Putamen (tissue), 1 donor: ENCODE data around the gene PDE4D.
"Not testable (repeated sequence)": the region's sequence is repeated elsewhere in the genome, so short reads cannot be mapped to it uniquely, and the experiment has no call there.

Experiments
- DNase-seq: peaks from one replicate; pipeline ENCODE4 v3.0.0-alpha.2; 2016; ENCODE audit warnings: low spot score

PDE4D gene

DNA sequence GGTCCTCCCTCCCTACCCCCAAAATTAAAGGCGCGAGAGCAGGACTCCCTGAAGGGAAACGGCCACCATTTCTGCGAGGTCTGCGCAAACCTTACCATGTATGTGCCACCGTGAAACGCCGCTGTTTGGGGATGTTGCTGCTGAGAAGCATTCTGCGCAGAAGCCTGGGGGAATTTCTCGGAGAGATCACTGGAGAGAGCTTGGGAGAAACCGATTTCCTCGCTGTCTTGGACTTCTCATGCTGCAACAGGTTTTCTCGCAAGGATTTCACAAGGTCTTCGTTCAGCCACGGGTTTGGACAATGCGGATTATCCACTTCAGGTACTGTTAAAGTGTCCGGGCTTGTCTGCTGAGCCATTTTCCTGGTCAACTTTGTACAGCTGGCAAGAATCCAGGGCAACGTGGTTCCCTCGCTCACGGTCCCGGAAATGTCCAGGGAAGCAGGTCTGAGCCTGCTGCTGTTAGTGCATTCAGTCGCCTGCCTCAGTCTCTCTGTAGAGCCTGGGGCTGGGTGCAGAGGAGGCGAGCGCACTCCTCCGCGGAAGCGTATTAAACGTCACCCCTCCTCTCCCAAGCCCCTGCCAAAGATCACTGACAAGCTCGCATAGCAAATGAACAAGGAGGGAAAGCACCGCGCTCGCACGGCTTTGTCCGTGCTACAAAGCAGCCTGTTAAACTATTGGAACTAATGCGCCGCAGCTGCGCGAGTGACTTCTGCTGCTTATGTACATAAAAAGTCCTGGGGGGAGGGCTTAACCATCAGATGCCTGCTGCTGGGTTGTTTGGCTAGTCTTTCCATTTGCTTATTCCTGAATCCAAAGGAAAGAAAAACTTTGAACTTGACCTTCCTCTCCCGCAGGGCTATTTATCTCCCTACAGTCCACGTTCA, 125.1 kb downstream of the PDE4D start:
- DNase-seq, result peak; percentile 48

DNA sequence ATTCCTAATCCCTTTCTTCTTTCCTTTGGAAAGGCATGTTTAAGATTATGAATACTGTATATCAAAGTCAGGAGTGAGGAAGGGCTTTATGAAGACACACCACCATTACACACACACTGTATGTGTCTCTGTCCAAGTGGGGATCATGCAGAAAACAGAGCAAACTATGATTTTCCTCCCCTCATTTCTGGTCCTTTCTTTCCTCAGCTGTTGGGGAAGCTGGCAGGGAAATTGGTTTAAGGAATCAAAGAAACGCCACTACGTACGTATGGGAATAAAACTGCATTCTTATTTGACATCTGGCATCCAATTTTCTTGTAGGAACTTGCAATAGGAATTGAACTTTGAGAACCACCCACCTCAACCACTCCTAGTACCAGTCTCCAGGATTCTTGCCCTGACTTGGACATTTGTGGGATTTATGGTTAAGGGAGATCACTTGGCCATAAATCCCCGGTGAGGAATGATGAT, 125.8 kb downstream of the PDE4D start:
- DNase-seq, result no peak

DNA sequence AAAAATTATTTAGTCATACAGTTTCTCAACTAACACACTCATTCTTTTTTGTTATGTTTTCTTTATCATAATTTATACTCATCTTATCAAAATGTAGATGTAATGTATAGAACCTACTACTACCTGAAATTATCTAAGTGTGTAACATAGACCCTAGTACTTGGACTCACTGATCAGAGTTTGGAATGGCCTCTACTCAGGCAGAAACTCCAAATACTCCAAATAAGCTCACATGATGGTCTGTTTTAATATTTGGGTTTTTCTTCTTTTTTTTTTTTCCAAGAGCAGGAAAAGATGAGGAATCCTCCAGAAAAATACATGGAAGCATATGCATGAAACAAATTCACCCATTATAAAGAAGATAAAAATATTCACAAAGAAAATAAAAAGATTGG, 126.3 kb downstream of the PDE4D start:
- no peak for DNase-seq

DNA sequence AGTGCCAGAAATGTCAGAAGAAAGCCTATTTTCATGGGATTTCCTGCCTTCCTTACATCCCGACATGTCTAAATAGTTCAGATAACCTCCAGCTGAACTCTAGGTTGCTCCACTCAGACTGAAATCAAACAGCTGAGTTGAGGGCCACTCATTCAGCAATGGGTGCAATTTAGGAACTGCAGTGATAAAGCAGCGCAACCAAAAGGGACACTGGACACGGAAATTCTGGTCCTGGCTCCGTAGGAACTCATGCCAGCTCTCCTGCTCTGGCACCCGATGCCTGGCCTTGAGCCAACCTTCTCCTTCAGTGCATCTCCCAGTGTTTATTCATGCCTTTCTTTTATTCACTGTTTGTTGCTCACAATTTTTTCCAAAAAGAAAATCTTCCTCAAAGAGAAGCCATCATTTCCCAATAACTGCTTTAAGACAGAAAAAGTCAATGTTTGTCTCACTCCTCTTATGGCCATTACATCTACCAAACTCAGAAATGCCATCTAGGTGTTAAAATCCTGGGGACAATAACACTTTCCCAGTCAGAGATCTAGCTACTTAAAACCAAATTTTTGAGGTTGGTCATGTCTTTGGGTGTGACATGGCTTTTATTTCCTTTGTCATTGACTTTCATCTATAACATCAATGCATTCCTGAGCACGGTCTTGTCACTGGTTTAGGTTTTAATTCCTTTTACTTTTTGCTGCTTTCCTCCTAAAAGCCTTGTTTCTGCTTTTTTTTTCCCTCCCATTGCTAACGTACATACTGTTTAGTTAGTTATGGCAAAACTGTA, 126.9 kb downstream of the PDE4D start:
- no peak for DNase-seq

DNA sequence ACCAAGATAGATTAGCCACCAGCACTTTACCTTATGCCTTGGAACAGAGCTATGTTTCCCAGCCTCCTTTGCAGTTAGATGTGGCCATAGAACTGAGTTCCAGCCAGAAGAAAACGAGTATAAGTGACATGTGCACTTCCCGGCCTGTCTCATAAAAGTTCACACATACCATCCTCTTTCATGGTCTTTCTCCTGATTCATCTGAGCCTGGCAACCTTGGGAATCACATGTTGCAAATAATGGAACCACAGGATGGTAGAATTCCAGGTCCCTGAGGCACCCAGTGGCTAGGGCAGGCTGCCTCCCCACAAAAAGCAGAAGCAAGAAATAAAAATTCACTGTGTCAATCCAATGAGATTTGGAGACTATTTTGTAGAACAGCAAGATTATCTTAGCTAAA, 128.1 kb downstream of the PDE4D start:
- DNase-seq, result no peak

DNA sequence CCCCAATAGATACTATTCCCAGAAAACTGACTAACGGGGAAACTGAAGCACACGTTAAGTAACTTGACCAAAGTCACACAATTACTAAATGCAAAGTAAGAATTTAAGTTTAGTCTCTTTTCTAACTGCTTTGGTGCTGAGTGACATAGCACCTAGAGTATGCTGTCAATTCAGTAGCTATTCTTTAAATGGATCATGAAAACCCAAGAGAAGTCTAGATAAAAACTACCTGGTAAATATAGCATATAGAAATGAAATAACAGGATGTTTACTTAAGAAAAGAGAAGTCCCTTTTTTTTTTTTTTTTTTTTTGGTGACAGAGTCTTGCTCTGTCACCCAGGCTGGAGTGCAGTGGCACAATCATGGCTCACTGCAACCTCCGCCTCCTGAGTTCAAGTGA, 129.2 kb downstream of the PDE4D start:
- no peak for DNase-seq

DNA sequence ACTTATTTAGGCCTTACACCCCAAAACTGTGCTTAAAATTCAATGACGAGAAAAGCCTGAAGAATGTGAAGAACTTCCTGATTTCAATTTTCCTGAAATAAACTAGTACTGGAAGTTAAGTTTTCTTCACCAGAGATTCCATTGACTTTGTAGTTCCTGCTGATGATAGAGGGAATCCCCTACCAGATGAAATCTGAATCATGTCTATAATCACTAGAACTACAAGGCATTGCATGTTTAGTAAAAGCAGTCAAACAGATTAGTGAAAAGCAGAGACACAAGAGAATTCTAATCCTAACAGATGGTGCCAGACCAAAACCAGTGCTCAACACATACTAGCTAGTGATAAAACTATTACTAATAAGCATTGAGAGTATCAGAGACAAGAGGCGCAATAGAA, 130.0 kb downstream of the PDE4D start:
- no peak for DNase-seq

DNA sequence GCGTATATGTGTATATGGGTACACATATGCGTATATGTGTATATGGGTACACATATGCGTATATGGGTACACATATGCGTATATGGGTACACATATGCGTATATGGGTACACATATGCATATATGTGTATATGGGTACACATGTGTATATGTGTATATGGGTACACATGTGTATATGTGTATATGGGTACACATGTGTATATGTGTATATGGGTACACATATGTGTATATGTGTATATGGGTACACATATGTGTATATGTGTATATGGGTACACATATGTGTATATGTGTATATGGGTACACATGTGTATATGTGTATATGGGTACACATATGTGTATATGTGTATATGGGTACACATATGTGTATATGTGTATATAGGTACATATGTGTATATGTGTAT, 131.3 kb downstream of the PDE4D start:
- not testable (repeated sequence) for DNase-seq

DNA sequence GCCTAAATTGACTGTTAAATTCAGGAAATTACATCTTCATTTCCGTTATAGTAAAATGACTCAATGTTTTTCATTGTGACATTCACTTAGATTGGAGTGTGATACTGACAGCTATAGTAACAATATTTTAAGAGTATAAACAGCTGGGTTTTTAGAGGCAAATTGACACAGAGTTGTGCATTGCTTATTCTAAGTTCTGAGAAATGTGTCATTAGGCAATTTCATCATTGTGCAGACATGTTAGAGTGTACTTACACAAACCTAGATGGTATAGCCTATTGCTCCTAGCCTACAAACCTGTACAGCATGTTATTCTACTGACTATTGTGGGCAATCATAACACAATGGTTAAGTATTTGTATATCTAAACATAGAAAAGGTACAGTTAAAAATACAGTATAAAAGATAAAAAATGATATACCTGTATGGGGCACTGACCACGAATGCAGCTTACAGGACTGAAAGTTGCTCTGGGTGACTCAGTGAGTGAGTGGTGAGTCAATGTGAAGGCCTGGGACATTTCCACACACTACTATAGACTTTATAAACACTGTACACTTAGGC, 132.7 kb downstream of the PDE4D start:
- DNase-seq, result no peak

DNA sequence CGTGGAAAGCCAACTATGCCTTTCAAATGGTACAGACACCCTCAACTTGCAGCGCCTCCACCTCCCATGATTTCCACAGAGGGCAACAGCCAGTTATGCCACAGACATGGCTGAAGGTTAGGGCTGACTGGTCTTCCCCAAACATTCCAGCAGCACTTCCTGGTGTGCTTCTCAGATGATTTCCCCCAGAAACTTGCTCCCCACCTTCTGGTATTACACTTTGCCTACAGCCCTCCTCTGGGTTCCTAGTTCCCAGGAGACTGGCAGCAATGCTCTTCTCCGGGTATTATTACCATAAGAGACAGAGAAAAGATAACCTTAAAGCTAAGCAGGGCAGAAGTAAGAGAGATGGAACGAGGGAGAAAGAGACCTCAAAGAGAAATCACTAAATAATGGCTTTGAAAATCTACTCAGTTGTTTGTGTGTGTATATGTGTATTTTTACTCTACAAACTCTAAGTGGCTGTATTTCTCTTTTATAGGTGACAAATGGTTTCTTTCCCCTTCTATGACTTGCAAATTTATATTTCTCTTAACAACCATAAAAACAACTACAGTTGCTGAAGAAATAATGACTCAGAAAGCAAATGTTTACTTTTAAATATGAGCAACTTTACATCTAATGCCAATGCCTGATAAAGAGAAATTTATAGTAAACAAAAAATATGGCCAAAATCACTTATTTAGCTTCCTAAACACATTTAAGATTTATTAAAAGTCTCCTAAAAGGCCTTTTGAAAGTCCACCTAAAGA, 133.8 kb downstream of the PDE4D start:
- DNase-seq, result no peak

DNA sequence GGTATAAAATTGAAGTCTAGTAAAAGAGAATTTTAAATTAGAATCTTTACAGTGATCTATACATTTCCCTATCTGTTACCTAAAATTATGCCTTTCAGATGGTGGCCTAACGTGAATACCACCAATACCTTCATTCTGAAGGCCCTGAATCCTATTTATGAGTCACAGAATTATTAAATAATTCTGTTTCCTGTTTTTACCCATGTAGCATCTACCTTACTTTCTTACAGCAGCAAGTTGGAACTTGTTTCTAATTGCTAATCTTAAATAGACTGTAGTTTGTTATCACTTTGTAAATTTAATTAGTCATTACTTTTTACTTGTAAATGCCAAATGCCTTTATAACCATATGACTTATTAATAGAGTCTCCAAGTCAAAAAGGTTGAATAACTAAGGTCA, 135.0 kb downstream of the PDE4D start:
- no peak for DNase-seq

DNA sequence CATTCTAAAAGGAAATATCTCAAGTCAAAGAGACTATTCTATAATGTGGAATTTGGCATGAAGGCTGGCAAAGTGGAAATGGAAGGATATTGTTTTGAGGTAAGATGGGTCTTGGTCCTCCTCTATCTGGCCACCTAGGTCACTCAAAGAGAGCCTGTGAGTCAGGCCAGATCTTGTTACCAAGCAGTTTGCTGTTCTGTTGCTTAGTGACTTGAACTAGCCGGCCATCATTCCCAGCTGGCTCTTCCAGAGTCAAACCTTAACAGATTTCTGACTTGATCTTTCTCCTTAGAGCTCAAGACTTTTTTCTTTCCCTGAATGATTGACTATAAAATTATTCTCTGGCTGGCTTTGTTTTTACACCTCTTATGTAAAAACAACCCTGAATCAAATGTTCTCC, 136.1 kb downstream of the PDE4D start:
- DNase-seq, result no peak

DNA sequence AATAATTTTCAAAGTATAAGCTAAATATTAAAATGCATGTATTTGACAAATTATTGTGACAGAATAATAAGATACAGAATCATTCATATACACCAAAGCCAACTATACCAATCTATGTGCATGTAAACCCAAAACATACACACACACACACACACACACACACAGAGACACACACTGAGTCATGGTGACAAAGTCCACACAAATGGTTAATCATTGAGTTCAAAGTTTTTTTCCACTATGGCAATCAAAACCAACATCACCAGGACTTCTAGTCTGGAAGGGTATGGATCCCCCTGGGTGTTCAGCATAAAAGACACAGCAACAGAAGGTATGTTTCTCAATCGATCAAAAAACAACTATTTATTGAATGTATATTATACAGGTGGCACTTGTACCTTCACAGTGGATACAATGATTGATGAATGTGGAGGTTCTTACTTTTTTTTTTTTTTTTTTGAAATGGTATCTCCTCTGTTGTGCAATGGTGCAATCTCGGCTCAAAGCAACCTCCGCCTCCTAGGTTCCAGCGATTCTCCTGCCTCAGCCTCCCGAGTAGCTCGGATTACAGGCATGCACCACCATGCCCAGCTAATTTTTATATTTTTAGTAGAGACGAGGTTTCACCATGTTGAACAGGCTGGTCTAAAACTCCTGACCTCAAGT, 137.0 kb downstream of the PDE4D start:
- DNase-seq, result no peak

DNA sequence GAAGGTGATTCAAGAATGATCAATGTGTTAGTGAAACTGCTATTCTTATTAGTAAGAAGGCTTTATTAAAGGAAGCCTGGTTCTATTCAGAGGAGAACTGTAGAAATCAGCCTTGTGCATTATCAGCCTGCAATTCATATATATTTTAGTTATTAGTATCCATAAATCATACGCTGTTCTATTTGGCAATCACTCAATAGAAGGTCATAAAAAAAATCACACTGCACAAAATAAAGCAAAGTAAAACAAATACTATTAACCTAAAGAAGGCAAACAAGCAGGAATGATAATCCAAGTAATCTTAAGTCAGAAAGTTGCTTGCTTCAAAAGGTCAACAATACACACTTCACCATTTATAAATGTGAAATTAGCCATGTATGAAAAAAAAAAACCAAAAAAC, 138.1 kb downstream of the PDE4D start:
- DNase-seq, result no peak

DNA sequence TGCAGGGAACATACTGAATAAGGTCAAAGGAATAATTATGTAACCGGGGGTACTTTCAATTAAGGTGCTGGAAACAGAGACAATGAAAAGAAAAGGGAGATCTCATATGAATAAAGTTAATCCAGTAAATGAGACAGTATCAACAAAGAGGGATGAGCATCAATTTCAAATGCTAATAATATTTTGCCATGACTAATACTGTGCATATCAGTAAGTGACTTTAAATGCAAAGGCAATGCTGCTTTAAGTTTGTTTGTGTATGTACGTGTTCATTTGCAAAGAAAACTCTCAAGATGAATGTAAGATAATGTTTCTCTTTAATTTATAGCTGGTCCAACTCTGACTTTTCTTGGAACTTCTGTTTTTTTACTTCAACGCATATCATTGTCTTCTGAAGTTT, 139.9 kb downstream of the PDE4D start:
- DNase-seq, result no peak

DNA sequence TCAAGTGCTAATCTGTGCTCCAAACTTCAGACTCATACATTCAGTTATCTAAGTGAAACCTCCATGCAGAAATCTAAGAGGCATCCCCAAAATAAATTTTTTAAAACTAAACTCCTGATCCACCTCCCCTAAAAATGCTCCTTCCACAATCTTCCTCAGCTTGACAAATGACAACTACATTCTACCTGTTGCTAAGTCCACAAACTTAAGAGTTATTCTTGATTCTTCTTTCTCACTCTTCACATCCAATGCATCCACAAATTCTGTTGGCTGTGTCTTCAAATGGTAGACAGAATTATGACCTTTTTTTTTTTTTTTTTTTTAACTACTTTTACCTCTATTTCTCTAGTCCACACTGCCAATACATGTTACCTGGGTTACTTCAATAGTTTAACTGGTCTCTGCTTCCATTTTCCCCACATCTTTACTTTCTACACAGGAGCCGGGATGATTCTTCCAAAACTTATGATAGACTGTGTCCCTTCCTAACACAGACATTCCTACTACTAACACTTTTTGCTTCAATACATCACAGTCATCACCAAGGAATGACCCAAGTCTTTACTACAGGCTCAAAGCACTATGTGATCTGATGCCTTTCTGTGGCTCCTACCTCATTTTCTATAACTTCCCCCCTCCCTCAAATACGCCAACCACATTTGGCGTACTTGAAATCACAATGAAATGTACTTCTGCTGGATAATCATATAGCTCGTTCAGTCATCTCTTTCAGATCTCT, 143.6 kb downstream of the PDE4D start:
- no peak for DNase-seq

DNA sequence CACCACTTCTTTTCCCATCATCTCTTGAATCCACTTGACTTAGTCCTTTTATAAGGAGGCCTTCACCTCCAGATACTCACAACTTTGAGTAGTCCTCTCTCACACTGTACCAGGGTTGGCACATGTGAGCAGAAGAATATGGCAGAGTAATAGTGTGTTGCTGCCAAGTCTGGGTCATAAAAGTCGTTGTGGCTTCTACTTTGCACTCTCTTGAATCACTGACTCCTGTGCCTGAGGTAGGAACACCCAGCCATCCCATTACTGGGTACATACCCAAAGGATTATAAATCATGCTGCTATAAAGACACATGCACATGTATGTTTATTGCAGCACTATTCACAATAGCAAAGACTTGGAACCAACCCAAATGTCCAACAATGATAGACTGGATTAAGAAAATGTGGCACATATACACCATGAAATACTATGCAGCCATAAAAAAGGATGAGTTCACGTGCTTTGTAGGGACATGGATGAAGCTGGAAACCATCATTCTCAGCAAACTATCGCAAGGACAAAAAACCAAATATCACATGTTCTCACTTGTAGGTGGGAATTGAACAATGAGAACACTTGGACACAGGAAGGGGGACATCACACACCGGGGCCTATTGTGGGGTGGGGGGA, 145.4 kb downstream of the PDE4D start:
- DNase-seq, result not testable (repeated sequence)

DNA sequence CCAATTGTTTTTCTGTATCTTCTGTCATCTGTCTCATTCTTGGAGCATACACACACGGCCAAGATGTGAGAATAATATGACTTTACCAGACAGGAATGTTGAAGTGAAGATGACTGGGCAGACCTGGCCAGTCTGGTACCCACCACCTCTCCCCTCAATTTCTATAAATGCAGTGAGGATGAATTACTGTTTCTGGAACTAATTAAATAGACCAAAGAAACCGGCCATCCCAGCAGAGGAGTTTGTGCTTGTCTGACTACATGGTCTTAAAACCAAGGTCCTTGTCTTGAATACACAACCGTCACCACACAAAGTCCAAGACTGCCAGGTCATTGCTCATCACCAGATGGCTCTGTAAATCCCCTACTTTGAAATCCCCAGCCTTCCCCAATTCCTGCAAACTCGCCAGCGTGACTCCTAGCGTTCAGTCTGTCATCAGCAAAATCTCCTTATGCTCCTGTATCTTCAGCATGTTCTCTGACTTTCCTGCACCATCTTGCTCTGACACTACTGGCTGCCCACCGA, 147.2 kb downstream of the PDE4D start:
- DNase-seq, result no peak

DNA sequence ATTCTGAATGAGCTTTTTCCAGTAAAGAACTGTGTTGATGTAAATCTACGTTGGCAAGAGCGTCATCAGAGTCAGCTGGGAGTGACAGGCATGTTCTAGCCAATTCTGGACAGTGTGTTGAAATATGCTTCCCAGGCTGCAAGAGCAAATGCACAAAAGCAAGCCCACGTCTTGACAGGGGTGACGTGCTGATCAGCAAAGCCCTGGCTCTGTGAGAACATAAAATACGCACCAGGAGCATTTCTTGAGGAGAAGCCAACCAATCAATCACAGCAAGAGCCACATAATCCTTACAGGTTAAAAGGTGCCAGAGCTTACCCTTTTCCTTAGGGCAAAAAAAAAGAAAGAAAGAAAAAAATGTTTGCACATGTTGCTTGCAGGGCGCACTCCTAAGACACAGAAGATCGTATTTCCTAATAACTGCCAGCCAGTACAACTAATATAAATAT, 148.1 kb downstream of the PDE4D start:
- no peak for DNase-seq

DNA sequence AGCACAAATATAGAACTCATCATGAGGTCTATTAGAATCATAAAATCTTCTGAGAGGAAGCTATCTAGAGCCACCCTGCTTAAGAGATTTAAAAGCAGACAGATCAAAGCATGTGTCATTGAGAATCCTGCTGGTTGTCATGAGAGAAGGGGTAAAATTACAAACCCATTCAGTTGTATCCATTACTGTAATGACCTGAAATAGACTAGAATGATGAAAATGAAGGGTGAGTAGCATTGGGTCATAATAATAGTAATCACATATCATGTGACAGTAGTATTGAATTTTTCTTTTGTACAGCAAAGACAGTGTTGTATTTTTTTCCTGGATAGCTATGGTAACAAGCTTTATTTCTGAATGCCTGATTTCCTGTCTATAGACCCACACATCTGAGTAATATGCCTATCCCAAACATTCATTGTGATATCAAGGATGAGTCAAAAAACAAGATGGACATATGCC, 149.0 kb downstream of the PDE4D start:
- DNase-seq, result no peak
